Limb (tissue), 2 donors: ENCODE results near the gene NDUFB6.
"Not testable (repeated sequence)": the region's sequence is repeated elsewhere in the genome, so short reads cannot be mapped to it uniquely, and the experiment has no call there.

ENCODE experiments used
- DNase-seq, 2 donors: peaks; one replicate each; pipeline ENCODE4 v3.0.0-alpha.2; 2016; ENCODE audit errors: extremely low spot score in 2 of 2

The NDUFB6 gene

DNA sequence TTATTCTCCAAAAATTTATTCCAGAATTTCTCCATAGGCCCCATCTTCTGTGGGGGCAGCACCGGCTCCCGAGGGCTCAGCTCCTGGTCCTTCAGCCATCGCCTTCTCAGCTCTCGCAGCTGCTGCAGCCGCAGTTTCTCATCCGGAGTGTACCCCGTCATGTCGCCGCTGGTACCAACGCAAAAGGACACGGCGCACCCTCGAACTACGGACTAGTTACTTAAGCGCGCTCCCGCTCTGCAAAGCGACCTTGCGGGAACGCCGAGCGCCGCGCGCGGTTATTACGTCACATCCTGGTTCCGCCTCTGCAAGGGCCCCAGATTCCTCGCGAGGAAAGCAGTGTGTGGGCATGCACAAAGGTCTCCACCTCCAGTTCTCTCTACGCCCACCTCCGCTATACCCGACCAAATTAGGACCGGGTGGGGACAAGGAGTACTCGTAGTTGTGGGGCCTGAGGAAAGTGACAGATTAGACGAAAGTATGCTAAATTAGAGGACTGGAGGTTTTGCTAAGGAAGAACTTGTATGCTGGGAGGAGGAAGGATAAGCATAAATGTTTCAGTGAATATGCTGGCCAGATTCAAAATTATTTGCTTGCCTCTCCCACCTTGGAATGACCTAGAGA is at the start of gene NDUFB6:
Gene NDUFB6, minus strand, starts transcription at position 260 of the 624 bp plus-strand sequence. Its CDS starts 99 bp downstream, at position 161.
- DNase-seq: peak; percentile 96 to 97

- DNase-seq: no peak
Measured at GRCh38 chr9:32618261-32618660, 45.3 kb upstream of the NDUFB6 start.

- no peak for DNase-seq
Measured at GRCh38 chr9:32606811-32607210, 33.9 kb upstream of the NDUFB6 start.

DNA sequence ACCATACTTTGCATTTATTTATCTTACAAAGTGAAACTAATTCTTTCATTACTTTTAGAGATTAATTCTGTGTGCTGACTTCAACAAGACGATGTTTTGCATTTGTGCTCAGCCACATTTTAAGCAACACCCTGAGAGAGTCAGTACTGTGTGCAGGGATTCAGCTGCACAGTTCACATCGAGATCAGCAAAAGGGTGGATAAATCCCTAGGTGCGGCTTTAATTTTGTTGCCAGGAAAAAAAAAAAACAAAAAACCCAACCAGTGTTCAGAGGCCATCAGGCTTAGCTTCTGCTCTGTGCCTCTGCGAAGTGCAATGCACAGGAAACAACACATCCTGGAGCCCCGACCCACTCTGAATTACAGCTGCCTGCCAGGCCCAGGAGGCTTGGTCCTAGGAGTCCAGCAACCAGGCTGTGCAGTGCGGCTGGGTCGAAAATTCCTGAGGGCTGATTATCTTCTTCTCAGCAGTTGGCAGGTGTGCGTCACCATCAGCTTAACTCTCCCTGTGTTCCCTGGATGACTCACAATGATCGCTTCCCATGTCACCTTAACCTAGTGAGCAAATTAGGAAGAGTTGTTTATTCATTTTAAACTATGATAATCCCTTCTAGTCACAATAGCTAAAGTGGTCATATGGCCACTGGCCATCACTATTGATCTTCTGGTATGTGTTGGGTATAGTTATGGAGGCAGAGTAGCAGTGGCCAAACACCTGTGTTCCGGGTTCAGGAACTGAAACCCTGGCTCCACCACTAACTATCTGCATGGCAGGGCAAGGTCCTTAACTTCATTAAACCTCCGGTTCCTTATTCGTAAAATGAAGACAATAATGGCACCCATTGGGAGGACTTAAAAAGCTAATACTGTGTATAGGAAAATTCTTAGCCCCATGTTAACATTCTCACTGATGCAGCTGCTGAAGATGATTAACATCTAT is 31.2 kb upstream of the NDUFB6 start:
- DNase-seq: no peak

DNA sequence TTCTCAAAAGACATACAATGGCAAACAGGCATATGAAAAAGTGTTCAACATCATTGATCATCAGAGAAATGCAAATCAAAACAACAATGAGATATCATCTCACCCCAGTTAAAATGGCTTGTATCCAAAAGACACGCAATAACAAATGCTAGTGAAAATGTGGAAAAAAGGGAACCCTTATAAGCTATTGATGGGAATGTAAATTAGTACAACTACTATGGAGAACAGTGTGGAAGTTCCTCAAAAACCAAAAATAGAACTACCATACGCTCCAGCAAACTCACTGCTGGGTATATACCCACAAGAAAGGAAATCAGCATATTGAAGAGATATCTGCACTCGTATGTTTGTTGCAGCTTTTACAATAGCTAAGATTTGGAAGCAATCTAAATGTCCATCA is 26.1 kb upstream of the NDUFB6 start:
- DNase-seq: not testable (repeated sequence)

- DNase-seq: no peak
Measured at GRCh38 chr9:32596936-32597335, 24.0 kb upstream of the NDUFB6 start.

- no peak for DNase-seq
Measured at GRCh38 chr9:32596096-32596865, 23.3 kb upstream of the NDUFB6 start.

DNA sequence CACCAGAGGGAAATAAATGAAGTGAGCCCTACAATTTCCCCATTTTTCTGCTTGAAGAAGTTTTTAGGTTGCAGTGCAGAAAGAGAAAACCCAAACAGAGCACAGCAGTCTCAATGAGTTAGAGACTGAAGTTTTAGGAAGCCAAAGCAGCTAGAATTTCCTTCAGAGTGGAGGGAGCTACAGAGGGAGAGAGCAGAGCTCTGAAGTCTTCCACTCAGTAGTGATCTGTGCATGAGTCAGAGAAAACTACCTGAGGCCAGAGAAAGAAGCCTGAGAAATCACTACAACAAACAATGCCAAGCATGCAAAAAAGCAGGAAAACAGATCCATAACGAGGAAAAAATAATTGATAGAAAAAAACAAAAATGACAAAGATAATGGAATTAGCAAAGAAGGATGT is 17.9 kb upstream of the NDUFB6 start:
- DNase-seq: no peak

DNA sequence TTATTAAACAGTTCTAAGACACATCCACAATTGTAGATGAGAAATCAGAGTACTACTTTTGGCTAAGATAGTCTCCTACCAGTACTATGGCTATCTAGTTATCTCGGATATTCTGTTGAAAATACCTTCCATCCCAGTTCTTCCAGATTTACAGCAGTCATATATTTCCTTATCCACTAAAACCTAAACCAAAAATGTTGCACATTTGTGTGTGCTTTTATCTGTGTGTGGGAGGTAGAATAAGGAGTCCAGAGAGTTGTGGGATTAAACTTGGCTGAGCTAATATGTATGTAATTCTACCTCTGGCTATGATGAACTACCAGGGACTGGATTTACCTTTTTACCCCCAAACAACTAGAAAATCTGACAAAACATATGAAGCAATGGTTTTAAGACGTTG is 17.5 kb upstream of the NDUFB6 start:
- DNase-seq: no peak

- DNase-seq: peak in 1 of 2 donors; percentile 51
Measured at GRCh38 chr9:32589083-32589723, 16.2 kb upstream of the NDUFB6 start.

DNA sequence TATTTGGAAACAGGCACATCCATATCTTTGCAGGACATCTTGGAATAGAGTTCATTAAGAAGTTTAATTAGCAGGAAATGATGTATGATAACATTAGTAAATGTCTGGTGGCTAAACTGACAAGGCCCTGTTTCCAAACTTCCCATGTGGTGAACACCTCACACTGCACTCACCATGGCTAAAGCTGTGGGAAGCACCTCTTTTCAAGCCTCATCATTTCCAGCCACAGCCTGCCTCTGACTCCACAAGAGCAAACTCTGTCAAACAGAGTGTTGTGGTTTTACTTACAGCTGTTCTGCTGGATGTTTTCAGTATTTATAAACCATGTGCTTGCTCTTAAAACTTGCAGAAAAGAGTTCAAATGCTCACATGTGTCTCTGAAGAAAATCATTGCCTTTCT is 14.9 kb upstream of the NDUFB6 start:
- DNase-seq: no peak

- DNase-seq: no peak
Measured at GRCh38 chr9:32584784-32585183, 11.8 kb upstream of the NDUFB6 start.

DNA sequence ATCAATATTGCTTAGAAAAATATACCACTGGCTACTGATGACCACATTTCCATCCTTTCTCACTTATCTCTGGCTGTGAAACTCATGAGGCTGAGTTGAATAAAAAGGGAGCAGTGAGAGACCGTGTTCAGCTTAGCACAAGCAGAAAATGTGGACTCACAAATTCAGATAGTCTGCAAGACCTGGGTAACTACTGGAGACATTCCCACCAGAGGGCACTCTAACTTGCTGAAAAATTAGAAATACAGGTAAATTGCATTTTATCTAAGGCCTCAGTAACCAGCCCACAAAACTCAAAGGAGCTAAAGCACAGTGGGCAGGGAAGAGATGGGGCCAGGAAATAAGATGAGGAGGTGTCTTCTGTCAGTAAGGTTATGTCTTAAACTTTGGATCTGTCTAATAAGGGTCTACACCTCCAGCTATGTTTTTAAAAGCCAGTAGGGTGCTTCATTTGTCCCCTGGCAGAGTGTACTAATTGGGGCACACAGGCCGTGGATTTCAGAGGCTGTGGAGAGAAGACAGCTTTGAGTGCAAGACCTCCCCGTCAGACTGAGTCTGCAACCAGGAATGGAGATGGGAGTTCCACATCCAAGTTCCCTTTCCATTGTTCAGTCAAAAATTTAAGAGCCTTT is 8.7 kb upstream of the NDUFB6 start:
- peak; percentile 37 to 50 for DNase-seq

DNA sequence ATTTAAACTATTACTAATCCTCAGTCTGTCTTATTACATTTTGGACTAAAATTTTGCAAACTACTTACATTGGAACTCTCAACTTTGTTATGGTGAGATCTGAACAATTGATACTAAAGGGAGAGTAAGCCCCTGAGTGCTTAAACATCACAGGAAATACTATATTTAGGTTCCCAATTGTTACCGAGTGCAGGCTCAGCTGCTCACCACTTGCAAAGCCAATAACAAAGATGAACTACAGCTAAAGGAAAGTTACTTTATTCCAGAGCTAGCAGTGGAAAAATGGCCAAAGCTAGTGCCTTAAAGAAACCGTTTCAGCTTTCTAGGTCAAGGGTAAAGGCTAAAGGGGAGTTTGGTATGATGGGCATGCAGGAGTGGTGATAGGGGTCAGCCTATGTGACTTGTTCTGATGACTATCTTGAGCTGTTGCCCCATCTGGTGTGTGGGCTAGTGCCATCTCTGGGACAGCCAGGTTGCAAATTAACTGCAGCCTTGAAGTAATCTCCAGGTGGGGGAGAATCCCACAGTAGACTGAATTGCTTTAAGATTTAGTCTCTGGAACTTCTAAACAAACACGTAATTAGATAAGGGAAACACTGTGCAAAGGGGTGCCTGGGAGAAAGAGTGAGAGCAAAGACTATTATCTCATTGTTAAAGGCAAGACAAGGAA is 7.8 kb upstream of the NDUFB6 start:
- DNase-seq: no peak

DNA sequence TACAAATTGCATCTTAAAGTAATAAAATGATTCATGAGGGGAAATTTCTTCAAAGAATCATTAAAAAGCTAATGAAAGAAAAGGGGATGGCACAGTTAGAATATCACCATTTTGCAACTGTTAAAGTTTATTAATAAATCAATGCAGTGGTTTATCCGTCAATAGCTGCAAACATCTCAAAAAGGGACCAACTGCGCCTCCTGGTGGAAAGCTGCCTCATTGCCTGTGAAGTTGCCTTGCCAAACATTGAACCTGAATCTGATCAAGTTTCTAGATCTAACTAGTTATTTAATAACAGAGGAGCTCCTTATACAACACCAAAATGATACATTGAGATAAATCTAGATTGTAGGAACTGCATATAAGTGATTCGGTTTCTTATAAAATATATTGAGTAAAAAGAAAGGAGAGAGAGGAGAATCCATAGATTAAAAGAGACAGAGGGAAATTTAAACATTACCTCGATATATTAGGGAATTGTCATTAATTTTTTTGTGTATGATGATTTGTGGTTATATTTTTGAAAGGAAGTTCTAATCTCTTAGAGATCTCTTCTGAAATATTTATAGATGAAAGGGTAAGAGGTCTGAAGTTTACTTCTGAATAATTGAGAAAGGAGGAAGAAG is 6.9 kb upstream of the NDUFB6 start:
- DNase-seq: peak; percentile 54 to 81

DNA sequence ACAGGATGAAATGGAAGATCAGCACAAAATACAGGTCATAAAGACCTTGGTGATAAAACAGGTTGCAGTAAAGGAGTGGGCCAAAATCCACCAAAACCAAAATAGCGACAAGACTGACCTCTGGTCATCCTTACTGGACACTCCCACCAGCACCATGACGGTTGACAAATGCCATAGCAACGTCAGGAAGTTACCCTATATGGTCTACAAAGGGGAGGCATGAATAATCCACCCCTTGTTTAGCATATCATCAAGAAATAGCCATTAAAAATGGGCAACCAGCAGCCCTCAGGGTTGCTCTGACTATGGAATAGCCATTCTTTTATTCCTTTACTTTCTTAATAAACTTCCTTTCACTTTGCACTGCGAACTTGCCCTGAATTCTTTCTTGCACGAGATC is 6.0 kb upstream of the NDUFB6 start:
- DNase-seq: no peak

DNA sequence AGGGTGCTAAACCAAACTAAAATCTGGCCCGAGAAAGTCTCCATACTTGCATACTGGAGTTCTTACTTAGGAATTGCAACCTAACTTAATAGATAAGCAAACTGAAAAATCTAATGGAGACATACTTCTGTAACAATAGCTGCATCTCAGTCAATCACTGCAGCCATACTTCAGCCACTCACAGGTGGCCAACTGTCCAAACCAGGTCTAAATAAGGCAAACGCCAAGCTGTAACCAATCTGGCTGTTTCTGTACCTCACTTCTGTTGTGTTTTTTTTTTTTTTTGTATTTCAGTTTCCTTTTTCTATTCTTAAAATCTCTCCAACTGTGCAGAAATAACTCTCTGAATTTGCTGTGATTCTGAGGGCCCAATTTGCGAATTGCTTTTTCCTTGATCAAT is 4.4 kb upstream of the NDUFB6 start:
- DNase-seq: no peak

DNA sequence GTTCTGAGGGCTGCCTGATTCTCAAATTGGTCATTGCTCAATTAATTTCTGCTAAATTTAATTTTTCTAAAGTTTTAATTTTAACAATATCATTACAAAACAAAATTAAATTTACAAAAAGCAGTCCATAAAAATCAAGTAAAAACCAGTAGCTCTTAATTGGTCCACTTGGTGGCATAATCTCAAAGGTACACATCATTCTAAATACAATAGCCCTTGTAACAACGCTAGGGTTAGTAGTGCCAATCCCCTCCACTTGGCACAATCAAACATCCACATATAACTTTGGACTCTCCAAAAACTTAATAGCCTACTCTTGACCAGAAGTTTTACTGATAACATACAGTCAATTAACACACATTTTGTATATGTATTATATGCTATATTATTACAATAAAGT is 1.9 kb upstream of the NDUFB6 start:
- no peak for DNase-seq

GRCh38 chr9:32573821-32574220 is 862 bp upstream of the NDUFB6 start:
- DNase-seq: no peak
